ENCODE data around the gene SCARB1. TPM values are rescaled to one million over a fixed set of nuclear protein-coding genes. Genes with fewer than 3 reads are reported as not detected.

The SCARB1 gene
- total and polyA plus RNA-seq, 2 of the 13 experiments (the other 11 are each of a cell fraction or from before 2014, with no cell fraction given) = 63.4 to 160 TPM

DNA sequence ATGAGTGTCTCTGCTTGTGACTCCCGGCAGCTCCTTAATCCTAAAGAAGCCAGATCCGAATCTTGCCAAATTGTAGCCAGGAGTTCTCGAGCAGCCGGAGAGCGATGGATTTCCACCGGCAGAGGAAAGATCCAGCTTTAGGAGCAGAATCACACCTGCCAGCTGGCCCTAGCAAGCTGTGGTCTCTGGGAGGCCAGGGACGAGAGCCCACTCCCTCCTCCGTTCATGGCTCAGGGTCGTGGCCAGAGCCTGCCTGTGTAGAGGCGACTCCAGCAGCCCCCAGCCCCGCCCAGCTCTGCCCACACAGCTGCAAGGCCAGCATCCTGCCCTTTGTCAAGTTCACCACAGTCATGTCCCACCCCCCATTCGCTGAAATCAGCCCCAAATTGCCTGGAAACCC lies 121.0 kb downstream of the SCARB1 start:
- CTCF ChIA-PET (ENCODE audit: low intra/inter-chr PET ratio, low total read pairs) = no interaction called here
- Histone ChIP-seq H3K9me3 (ENCODE audit: low read length) (peaks cover 5% of the 10 kb centered on the region; the same call in 1 of the 2 replicates), H3K4me1 (ENCODE audit: insufficient read depth, low read length) (peaks cover 92% of the 10 kb centered on the region), H3K4me3 (replicated peaks in 1 of 3; ENCODE audit: insufficient read depth in 1 of 3, low read depth in 2 of 3, low read length in 3 of 3) (no peak overlapping the region), H3K9ac (ENCODE audit: insufficient read depth, low read depth, low read length) (no peak overlapping the region), H3K27ac (ENCODE audit: extremely low read length, insufficient read depth, low read length) (no peak overlapping the region), H3K79me2 (ENCODE audit: insufficient read depth, low read length) (no peaks in the 10 kb centered on the region), H3K36me3 (replicated peaks in 1 of 2; ENCODE audit: control insufficient read depth in 1 of 2, insufficient read depth in 2 of 2, low read length in 2 of 2) (no peaks in the 10 kb centered on the region), H2AFZ (ENCODE audit: low read length) (no peak overlapping the region), H4K20me1 (ENCODE audit: insufficient read depth, low read length) (no peaks in the 10 kb centered on the region), H3K4me2 (ENCODE audit: low read depth, low read length) (no peak overlapping the region), H3K27me3 (ENCODE audit: control insufficient read depth in 1 of 2, insufficient read depth in 2 of 2, low read length in 2 of 2) (peaks cover 0 to 6% of the 10 kb centered on the region in 2 experiments; a peak in 1 of 5 replicates)
- ATAC-seq = no peak
- no peak for TF ChIP-seq ZKSCAN5 (CRISPR knock-in tag; IDR thresholded peaks at IDR 0.05)
- TF ChIP-seq MLLT10 (CRISPR knock-in tag; IDR thresholded peaks at IDR 0.05) = no peak
- no peak for TF ChIP-seq ZNF703 (CRISPR knock-in tag; IDR thresholded peaks at IDR 0.05; ENCODE audit: borderline replicate concordance)
- no peak for TF ChIP-seq ZHX2 (IDR thresholded peaks at IDR 0.05; ENCODE audit: low read depth)
- no peak for TF ChIP-seq ZHX2 (CRISPR knock-in tag; IDR thresholded peaks at IDR 0.05; ENCODE audit: borderline replicate concordance)
- no peak for TF ChIP-seq BRCA1 (CRISPR knock-in tag; IDR thresholded peaks at IDR 0.05)
- TF ChIP-seq ZNF577 (CRISPR knock-in tag; IDR thresholded peaks at IDR 0.05; ENCODE audit: borderline replicate concordance, low read depth) = no peak
- TF ChIP-seq ZNF841 (CRISPR knock-in tag; IDR thresholded peaks at IDR 0.05; ENCODE audit: borderline replicate concordance) = no peak
- no TSS peak for BruUV-seq (replicated peaks)
- FAIRE-seq = no peak
- in situ Hi-C loops (cut with HindIII; ENCODE audit: extremely low pct_ligation_motif_present, low pct_unique_long_range_greater_than_20kb) = no loop called here
- 52% methylated on average over 10 of the region's 12 CpGs for WGBS (ENCODE audit: low lambda C conversion rate)
- POLR2A ChIA-PET = no interaction called here
- DNase-seq (ENCODE audit: low spot score) = no peak
- intact Hi-C loops (cut with micrococcal nuclease; ENCODE audit: unreplicated experiment) = no loop called here
